ENCODE measurements around the gene ATF4. TPM values are rescaled to one million over a fixed set of nuclear protein-coding genes. Genes with fewer than 3 reads are reported as not detected.

The ATF4 gene, protein sequence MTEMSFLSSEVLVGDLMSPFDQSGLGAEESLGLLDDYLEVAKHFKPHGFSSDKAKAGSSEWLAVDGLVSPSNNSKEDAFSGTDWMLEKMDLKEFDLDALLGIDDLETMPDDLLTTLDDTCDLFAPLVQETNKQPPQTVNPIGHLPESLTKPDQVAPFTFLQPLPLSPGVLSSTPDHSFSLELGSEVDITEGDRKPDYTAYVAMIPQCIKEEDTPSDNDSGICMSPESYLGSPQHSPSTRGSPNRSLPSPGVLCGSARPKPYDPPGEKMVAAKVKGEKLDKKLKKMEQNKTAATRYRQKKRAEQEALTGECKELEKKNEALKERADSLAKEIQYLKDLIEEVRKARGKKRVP
- 100 to 1,000 TPM; 262 to 356 TPM for total RNA-seq

DNA sequence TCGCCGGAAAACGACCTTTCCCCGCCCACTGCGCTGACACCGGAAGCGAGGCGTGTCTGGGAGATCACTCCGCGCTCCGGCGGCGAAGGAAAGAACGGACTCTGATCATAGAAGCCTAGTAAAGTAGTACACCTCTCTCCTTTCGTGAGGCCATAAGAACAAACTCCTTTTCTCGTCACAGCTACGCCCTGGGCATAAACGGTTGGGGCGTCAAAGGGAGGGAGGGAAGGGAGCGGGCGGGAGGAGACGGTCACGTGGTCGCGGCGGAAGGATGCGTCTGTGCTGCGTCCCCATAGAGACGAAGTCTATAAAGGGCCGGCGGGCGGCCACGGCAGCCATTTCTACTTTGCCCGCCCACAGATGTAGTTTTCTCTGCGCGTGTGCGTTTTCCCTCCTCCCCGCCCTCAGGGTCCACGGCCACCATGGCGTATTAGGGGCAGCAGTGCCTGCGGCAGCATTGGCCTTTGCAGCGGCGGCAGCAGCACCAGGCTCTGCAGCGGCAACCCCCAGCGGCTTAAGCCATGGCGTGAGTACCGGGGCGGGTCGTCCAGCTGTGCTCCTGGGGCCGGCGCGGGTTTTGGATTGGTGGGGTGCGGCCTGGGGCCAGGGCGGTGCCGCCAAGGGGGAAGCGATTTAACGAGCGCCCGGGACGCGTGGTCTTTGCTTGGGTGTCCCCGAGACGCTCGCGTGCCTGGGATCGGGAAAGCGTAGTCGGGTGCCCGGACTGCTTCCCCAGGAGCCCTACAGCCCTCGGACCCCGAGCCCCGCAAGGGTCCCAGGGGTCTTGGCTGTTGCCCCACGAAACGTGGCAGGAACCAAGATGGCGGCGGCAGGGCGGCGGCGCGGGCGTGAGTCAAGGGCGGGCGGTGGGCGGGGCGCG, at the start of gene ATF4:
Gene ATF4, plus strand, starts transcription at position 337 of the 880 bp plus-strand sequence. CDS start 884 bp downstream, outside the sequence.
- Histone ChIP-seq H3K27ac (peak within 1 kb of the TSS; percentile 97 to 98 (median 98)), H3K36me3 (replicated peaks in 1 of 2; ENCODE audit: insufficient read depth in 1 of 2, low read depth in 2 of 2) (peaks cover 6 to 13% of the 10 kb centered on the region in 2 donors), H3K9me3 (no peaks in the 10 kb centered on the region), H3K27me3 (no peaks in the 10 kb centered on the region), H3K4me1 (peaks cover 47% of the 10 kb centered on the region), H3K4me3 (peak within 1 kb of the TSS; percentile 99)
- TF ChIP-seq, protein P1, sequence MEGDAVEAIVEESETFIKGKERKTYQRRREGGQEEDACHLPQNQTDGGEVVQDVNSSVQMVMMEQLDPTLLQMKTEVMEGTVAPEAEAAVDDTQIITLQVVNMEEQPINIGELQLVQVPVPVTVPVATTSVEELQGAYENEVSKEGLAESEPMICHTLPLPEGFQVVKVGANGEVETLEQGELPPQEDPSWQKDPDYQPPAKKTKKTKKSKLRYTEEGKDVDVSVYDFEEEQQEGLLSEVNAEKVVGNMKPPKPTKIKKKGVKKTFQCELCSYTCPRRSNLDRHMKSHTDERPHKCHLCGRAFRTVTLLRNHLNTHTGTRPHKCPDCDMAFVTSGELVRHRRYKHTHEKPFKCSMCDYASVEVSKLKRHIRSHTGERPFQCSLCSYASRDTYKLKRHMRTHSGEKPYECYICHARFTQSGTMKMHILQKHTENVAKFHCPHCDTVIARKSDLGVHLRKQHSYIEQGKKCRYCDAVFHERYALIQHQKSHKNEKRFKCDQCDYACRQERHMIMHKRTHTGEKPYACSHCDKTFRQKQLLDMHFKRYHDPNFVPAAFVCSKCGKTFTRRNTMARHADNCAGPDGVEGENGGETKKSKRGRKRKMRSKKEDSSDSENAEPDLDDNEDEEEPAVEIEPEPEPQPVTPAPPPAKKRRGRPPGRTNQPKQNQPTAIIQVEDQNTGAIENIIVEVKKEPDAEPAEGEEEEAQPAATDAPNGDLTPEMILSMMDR (IDR thresholded peaks at IDR 0.05) = no peak
- TF ChIP-seq POLR2A (IDR thresholded peaks at IDR 0.05) = peak; percentile 99 to 100 (median 100)
- ATAC-seq (peak; percentile 61), DNase-seq (peak; percentile 82 to 98 (median 92))
- 0% methylated on average over 24 to 70 of the region's 86 CpGs for WGBS, 2 donors
- intact Hi-C loops (cut with DNase I) = no loop called here

DNA sequence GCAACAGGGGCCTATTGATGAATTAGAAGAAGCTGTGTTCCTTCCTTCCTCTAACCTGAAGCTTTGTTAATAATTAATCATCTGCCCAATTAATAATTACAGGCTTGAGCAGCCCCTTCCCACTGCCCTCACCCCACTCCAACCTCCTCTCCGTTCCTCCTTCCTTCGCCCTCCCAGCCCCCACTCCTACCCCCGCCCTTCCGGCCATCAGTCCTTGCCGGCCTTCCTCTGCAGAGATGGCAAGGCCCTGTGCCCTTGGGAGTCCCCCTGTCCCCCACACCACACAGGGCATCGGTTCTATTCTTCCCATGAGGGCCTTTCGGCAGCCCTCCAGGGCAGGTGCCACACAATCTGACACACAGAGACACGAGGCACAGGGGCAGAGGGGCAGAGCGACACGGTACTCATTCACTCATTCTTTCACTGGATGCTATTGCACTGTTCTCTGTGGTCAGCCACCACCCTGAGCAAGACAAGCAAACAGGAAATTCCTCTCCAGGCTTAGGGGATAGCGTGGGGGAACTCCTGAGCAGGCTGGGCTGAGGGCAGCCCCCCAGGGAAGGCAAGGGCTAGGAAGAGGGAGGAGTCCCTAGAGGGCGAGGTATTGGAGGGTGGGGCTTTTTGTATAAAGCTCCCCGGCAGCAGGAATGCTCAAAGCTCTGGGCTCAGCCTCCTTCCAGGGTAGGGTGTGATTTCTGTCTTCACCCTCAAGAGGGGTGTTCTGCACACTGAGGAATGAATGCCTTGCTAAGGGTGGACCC, 48.8 kb upstream of the ATF4 start:
- ATAC-seq = no peak
- Histone ChIP-seq H3K27me3 (no peaks in the 10 kb centered on the region), H3K9me3 (no peaks in the 10 kb centered on the region), H3K27ac (peak overlapping the region in 2 of 4 donors; percentile 35 to 45), H3K4me3 (no peak overlapping the region), H3K36me3 (replicated peaks in 1 of 2; ENCODE audit: insufficient read depth in 1 of 2, low read depth in 2 of 2) (no peaks in the 10 kb centered on the region), H3K4me1 (peaks cover 33% of the 10 kb centered on the region)
- 43 to 56% methylated on average over 13 of the region's 13 CpGs for WGBS, 2 donors
- intact Hi-C loops (cut with DNase I) = no loop called here
- no peak for TF ChIP-seq POLR2A (IDR thresholded peaks at IDR 0.05)
- TF ChIP-seq, protein P1 (IDR thresholded peaks at IDR 0.05) = no peak
- DNase-seq = no peak

DNA sequence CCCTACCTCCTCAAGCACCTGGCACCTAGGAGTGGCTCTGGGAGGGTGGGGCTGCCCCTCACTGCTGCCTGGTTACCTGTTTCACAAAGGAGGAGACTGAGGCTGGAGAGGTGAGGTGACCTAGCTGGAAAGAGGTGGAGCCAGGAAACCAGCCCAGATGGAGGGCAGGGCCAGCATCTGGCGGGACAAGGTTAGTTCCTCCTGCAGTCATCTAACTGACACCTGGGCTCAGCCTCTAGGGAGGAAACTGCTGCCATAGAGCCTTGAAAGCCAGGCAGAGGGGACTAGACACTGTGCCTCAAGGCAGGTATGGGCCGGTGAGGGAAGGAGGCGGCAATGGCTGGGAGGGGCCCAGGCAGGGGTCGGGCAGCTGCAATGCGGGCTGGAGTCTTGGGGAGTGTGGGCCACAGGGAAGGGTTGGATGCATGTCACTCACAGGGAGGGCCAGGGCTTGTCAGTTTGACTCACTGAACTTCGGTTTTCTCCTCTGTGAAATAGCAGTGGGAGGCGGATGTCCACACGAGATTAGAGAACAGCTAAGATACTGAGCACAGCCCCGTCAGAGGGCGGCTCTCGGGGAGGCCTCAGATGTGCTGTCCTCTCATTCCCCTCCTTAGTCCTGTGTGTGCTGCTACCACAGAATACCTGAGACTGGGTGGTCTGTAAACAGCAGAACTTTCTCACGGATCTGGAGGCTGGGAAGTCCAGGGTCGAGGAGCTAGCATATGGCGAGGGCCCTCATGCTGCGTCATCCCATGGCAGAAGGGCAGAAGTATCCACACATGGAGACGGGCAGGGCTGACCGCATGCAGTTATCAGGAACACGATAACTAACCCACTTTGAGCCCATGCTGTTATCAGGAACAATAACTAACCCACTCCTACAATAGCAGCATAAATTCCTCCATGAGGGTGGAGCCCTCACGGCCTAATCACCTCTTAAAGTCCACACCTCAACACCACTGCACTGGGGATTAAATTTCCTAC, 47.5 kb upstream of the ATF4 start:
- H3K27me3 ChIP-seq = no peaks in the 10 kb centered on the region
- intact Hi-C loops (cut with DNase I) = no loop called here
- H3K4me3 ChIP-seq = no peak overlapping the region
- ATAC-seq (no peak), DNase-seq (peak in 3 of 4 donors; percentile 41 to 53 (median 52))
- H3K36me3 ChIP-seq (replicated peaks in 1 of 2; ENCODE audit: insufficient read depth in 1 of 2, low read depth in 2 of 2) = no peaks in the 10 kb centered on the region
- WGBS, 2 donors = 70 to 71% methylated on average over 19 of the region's 19 CpGs
- H3K27ac ChIP-seq = peak overlapping the region in 3 of 4 donors; percentile 11 to 51 (median 50)
- peaks cover 33% of the 10 kb centered on the region for H3K4me1 ChIP-seq
- no peaks in the 10 kb centered on the region for H3K9me3 ChIP-seq
- TF ChIP-seq, protein P1 (IDR thresholded peaks at IDR 0.05) = no peak
- TF ChIP-seq POLR2A (IDR thresholded peaks at IDR 0.05) = peak in 1 of 3 donors; percentile 9

DNA sequence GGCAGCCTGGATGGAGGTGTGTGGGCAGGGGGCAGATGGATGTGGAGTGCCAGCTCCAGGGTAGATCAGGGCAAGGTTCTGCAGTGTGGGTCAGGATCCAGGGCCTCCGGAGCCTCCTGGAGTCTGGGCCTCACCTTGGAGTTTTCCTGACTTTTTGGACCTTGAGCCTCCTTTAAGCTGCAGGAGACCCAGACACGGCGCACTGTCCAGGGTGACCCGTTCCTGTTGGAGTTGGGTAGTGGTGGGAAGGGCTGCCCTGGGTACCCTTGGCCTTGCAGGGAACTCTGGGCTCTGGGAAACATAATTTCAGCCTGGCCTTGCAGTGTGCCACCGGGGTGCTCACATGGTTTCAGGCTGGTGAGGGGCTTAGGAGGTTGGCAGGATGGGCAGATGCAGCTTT, 46.5 kb upstream of the ATF4 start:
- WGBS, 2 donors = 73 to 76% methylated on average over 4 to 5 of the region's 5 CpGs
- Histone ChIP-seq H3K36me3 (replicated peaks in 1 of 2; ENCODE audit: insufficient read depth in 1 of 2, low read depth in 2 of 2) (no peaks in the 10 kb centered on the region), H3K4me3 (no peak overlapping the region), H3K27me3 (no peaks in the 10 kb centered on the region), H3K9me3 (no peaks in the 10 kb centered on the region), H3K4me1 (peaks cover 33% of the 10 kb centered on the region), H3K27ac (peak overlapping the region in 1 of 4 donors; percentile 50)
- no peak for TF ChIP-seq POLR2A (IDR thresholded peaks at IDR 0.05)
- TF ChIP-seq, protein P1 (IDR thresholded peaks at IDR 0.05) = no peak
- ATAC-seq (peak; percentile 2), DNase-seq (no peak)
- intact Hi-C loops (cut with DNase I) = no loop called here

Measured in body of pancreas (tissue), 4 donors.